CD4-positive, alpha-beta T cell (primary cell): ENCODE data around the gene GALNT1. TPM values are rescaled to one million over a fixed set of nuclear protein-coding genes. Genes with fewer than 3 reads are reported as not detected.
"Not testable (repeated sequence)": the region's sequence is repeated elsewhere in the genome, so short reads cannot be mapped to it uniquely, and the experiment has no call there.

ENCODE experiments used
- ATAC-seq: fragments of 200-7000 bp; cut with Tn5 transposase; one replicate; pipeline ENCODE4 v1.10.0; 2022; ENCODE audit warnings: mild to moderate bottlenecking; ENCODE audit not compliant: poor library complexity
- CTCF ChIA-PET: fragments of 350-600 bp; sonication (Branson Sonifier 250); formaldehyde crosslinking; loops from one replicate; lab custom pipeline; 2021; ENCODE audit warnings: antibody characterized with exemption, inconsistent platforms; lab: Charles Lee
- POLR2A ChIA-PET: fragments of 350-600 bp; sonication (Branson Sonifier 250); formaldehyde crosslinking; loops from one replicate; lab custom pipeline; 2021; ENCODE audit warnings: antibody characterized with exemption, inconsistent platforms; lab: Charles Lee
- DNase-seq, 14 experiments: peaks; one replicate each; pipeline ENCODE4 v3.0.0-alpha.2; 2013 to 2020; ENCODE audit warnings: mixed read lengths in 2 of 14
- H3K27ac ChIP-seq, 2 donors: one replicate each; pipeline versions ENCODE4 v1.5.1 to v1.7.0; 2013; ENCODE audit warnings: low read length in 2 of 2, low read depth in 1 of 2, mild to moderate bottlenecking in 1 of 2
- H3K27me3 ChIP-seq, 2 experiments: 1 replicate in 1 of 2; 2 replicates in 1 of 2; pipeline versions ENCODE4 v1.6.1 to v1.7.0; 2013; ENCODE audit warnings: low read length in 2 of 2, control low read depth in 1 of 2, mild to moderate bottlenecking in 1 of 2, moderate library complexity in 1 of 2; ENCODE audit not compliant: insufficient read depth in 2 of 2, control insufficient read depth in 1 of 2
- H3K36me3 ChIP-seq: one replicate; pipeline ENCODE4 v1.6.1; 2013; ENCODE audit warnings: low read length, control low read depth; ENCODE audit not compliant: insufficient read depth
- H3K4me1 ChIP-seq: one replicate; pipeline ENCODE4 v1.6.1; 2013; ENCODE audit warnings: low read length, control low read depth; ENCODE audit not compliant: insufficient read depth
- H3K4me3 ChIP-seq: one replicate; pipeline ENCODE4 v1.5.1; 2013; ENCODE audit warnings: mild to moderate bottlenecking, low read length, moderate library complexity
- H3K9me3 ChIP-seq, 2 experiments: 1 replicate in 1 of 2; 2 replicates in 1 of 2; pipeline versions ENCODE4 v1.6.1 to v1.7.0; 2013; ENCODE audit warnings: low read length in 2 of 2, mild to moderate bottlenecking in 2 of 2, control low read depth in 1 of 2, moderate library complexity in 1 of 2; ENCODE audit not compliant: control insufficient read depth in 1 of 2, insufficient read depth in 1 of 2
- H3K27ac Mint-ChIP-seq: one replicate; pipeline ENCODE4 v1.8.0; 2020; ENCODE audit warnings: mixed read lengths
- H3K27me3 Mint-ChIP-seq: one replicate; pipeline ENCODE4 v1.8.0; 2021; ENCODE audit warnings: mixed read lengths
- H3K36me3 Mint-ChIP-seq: one replicate; pipeline ENCODE4 v1.8.0; 2021; ENCODE audit warnings: low read depth, mixed read lengths
- H3K4me1 Mint-ChIP-seq: one replicate; pipeline ENCODE4 v1.8.0; 2021; ENCODE audit warnings: low read depth, mixed read lengths
- H3K4me3 Mint-ChIP-seq: one replicate; pipeline ENCODE4 v1.8.0; 2020; ENCODE audit warnings: mild to moderate bottlenecking, mixed read lengths
- H3K9me3 Mint-ChIP-seq: one replicate; pipeline ENCODE4 v1.8.0; 2020; ENCODE audit warnings: mixed read lengths
- intact Hi-C, 2 experiments: fragments of 100-400 bp; cut with DNase I in 1 of 2; cut with micrococcal nuclease in 1 of 2; formaldehyde crosslinking; loops; one replicate each; pipeline versions ENCODE4 v1.15.1 to v1.9.0; 2023 to 2025; cut with DNase I, micrococcal nuclease
- total RNA-seq, 174 experiments: library from RNA in 2 of 174; stranded (reverse) in 2 of 174; gene quantifications; one replicate each; pipeline ENCODE4 v1.2.3 and lab custom pipeline; 2021 to 2026
- TF ChIP-seq, protein P1 (sequence below): fragments of 200-600 bp; IDR thresholded peaks from one replicate; pipeline ENCODE4 v1.8.0; 2022; ENCODE audit warnings: antibody characterized with exemption, mild to moderate bottlenecking

GALNT1 gene
- total RNA-seq, 2 experiments from 2014 or later, result 16.1 to 17.9 TPM

DNA sequence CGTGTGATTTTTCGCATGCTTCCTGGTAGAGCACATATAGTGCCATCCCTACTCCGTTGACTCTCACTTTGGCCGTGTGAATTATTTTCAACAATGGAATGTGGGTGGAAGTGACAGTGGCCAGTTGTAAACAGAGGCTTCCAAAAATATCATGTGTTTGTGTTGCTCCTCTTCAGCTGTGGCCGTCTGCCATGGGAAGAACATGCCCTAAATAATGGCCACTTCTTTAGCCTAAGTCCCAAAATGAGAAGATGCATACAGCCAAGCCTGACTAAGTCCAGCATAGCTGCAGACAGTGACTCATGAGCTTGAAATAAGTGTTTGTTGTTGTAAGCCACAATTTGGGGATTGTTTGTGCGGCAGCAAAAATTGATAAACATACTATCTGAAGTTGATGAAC, 8.9 kb upstream of the GALNT1 start:
- Histone ChIP-seq H3K4me1 (peaks cover 3% of the 10 kb centered on the region), H3K27ac (no peak overlapping the region), H3K27me3 (no peaks in the 10 kb centered on the region), H3K36me3 (no peaks in the 10 kb centered on the region), H3K4me3 (no peak overlapping the region), H3K9me3 (no peaks in the 10 kb centered on the region)
- DNase-seq, result no peak
- no peaks in the 10 kb centered on the region for H3K36me3 Mint-ChIP-seq
- ATAC-seq, result no peak
- H3K27ac Mint-ChIP-seq, result no peak overlapping the region
- ChIA-PET CTCF (no interaction called here), POLR2A (no interaction called here)
- peaks cover 13% of the 10 kb centered on the region for H3K4me1 Mint-ChIP-seq
- H3K4me3 Mint-ChIP-seq, result no peak overlapping the region
- TF ChIP-seq, protein P1, sequence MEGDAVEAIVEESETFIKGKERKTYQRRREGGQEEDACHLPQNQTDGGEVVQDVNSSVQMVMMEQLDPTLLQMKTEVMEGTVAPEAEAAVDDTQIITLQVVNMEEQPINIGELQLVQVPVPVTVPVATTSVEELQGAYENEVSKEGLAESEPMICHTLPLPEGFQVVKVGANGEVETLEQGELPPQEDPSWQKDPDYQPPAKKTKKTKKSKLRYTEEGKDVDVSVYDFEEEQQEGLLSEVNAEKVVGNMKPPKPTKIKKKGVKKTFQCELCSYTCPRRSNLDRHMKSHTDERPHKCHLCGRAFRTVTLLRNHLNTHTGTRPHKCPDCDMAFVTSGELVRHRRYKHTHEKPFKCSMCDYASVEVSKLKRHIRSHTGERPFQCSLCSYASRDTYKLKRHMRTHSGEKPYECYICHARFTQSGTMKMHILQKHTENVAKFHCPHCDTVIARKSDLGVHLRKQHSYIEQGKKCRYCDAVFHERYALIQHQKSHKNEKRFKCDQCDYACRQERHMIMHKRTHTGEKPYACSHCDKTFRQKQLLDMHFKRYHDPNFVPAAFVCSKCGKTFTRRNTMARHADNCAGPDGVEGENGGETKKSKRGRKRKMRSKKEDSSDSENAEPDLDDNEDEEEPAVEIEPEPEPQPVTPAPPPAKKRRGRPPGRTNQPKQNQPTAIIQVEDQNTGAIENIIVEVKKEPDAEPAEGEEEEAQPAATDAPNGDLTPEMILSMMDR, result no peak
- intact Hi-C loops, result no loop called here
- peaks cover 2% of the 10 kb centered on the region for H3K9me3 Mint-ChIP-seq
- H3K27me3 Mint-ChIP-seq, result peaks cover 11% of the 10 kb centered on the region

DNA sequence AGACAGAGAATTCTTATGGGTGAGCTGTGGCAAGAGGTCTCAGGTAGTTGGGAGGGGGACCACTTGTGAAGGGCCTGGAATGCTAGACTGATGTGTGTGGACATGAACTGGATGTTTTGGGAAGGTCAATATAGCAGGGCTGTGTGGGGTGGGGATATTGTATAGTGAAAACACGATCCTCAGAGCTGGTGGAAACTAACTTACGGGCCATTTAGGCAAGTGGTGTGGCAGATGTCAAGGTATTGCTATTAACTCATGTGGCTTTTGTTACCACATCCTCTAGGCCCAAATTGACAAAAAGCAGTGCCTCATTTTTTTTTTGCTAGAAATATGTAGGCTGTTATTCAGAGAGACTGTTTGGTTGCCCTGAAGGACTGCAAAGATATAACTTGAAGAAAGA, 8.0 kb upstream of the GALNT1 start:
- H3K36me3 Mint-ChIP-seq, result no peaks in the 10 kb centered on the region
- Histone ChIP-seq H3K9me3 (no peaks in the 10 kb centered on the region), H3K27ac (no peak overlapping the region), H3K4me1 (peaks cover 3% of the 10 kb centered on the region), H3K36me3 (no peaks in the 10 kb centered on the region), H3K4me3 (no peak overlapping the region), H3K27me3 (no peaks in the 10 kb centered on the region)
- intact Hi-C loops, result no loop called here
- peaks cover 2% of the 10 kb centered on the region for H3K9me3 Mint-ChIP-seq
- DNase-seq (peak in 1 of 14 experiments; percentile 44), ATAC-seq (peak; percentile 34)
- H3K27me3 Mint-ChIP-seq, result peaks cover 11% of the 10 kb centered on the region
- TF ChIP-seq, protein P1, result no peak
- peaks cover 13% of the 10 kb centered on the region for H3K4me1 Mint-ChIP-seq
- ChIA-PET POLR2A (interaction anchor here (1.2 kb wide), 2 partner anchors 9 to 76 kb away, joined by 6 read pairs; partner anchors contain the start of gene INO80C), CTCF (no interaction called here)
- H3K27ac Mint-ChIP-seq, result no peak overlapping the region
- no peak overlapping the region for H3K4me3 Mint-ChIP-seq

DNA sequence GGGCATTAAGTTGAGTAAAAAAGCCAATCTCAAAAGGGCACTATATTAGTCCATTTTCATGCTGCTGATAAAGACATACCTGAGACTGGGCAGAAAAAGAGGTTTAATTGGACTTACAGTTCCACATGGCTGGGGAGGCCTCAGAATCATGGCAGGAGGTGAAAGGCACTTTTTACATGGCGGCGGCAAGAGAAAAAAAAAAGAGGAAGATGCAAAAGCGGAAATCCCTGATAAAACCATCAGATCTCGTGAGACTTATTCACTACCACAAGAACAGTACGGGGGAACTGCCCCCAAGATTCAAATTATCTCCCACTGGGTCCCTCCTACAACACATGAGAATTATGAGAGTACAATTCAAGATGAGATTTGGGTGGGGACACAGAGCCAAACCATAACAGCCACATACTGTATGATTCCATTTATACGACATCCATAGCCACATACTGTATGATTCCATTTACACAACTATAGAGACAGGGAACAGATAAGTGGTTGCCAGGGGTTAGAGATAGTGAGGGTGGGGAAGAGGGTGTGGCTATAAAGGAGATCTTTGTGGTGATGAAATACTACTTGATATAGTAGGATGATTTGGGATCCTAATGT, 5.2 kb upstream of the GALNT1 start:
- H3K9me3 ChIP-seq, intact Hi-C loops, H3K4me1 ChIP-seq, H3K4me3 ChIP-seq, H3K36me3 ChIP-seq, POLR2A ChIA-PET, DNase-seq, H3K27ac Mint-ChIP-seq, H3K27me3 ChIP-seq, ATAC-seq, H3K4me3 Mint-ChIP-seq, H3K9me3 Mint-ChIP-seq, H3K27ac ChIP-seq, H3K36me3 Mint-ChIP-seq, CTCF ChIA-PET: not testable (repeated sequence)
- peaks cover 15% of the 10 kb centered on the region for H3K27me3 Mint-ChIP-seq
- peaks cover 16% of the 10 kb centered on the region for H3K4me1 Mint-ChIP-seq
